Retinal pigment epithelial cell (primary cell): ENCODE results near the gene AMPD3.

Experiments used
- DNase-seq: peaks from one replicate; pipeline ENCODE4 v3.0.0-alpha.2; 2010; ENCODE audit warnings: low read depth
- H3K4me3 ChIP-seq: 2 replicates; pipeline ENCODE4 v1.5.1; 2011; ENCODE audit warnings: mild to moderate bottlenecking, low read length, control low read depth, moderate library complexity
- CTCF ChIP-seq: conservative IDR thresholded peaks from 2 replicates; pipeline ENCODE4 v1.5.1; 2011; ENCODE audit warnings: low read depth, low read length, control low read depth, inconsistent platforms

Gene AMPD3

GRCh38 chr11:10539339-10539738 lies 84.3 kb downstream of the AMPD3 start:
- no peak overlapping the region for H3K4me3 ChIP-seq
- TF ChIP-seq CTCF = no peak

GRCh38 chr11:10540546-10540914 lies 85.5 kb downstream of the AMPD3 start:
- DNase-seq = no peak
- H3K4me3 ChIP-seq = peak overlapping the region; percentile 89
- TF ChIP-seq CTCF = no peak

More at GRCh38 chr11:10539339-10539738, 84.3 kb downstream of the AMPD3 start:
- no peak for DNase-seq

- peak; percentile 56 for DNase-seq
- peak within 1 kb of the TSS; percentile 89 for H3K4me3 ChIP-seq
- TF ChIP-seq CTCF = peak; percentile 82
These were observed 86.0 kb downstream of the AMPD3 start, which contains the start of gene RNF141 for GRCh38 chr11:10540915-10541560. RNF141 (minus strand) TSS chr11:10541187; CDS start chr11:10534158, 7,029 bp downstream.

GRCh38 chr11:10541561-10541930 lies 86.5 kb downstream of the AMPD3 start:
- no peak for TF ChIP-seq CTCF
- no peak for DNase-seq
- peak overlapping the region; percentile 89 for H3K4me3 ChIP-seq

GRCh38 chr11:10542776-10543175 lies 87.7 kb downstream of the AMPD3 start:
- no peak for TF ChIP-seq CTCF
- H3K4me3 ChIP-seq = no peak overlapping the region
- no peak for DNase-seq

GRCh38 chr11:10543782-10544181 lies 88.7 kb downstream of the AMPD3 start:
- TF ChIP-seq CTCF = no peak
- H3K4me3 ChIP-seq = no peak overlapping the region
- no peak for DNase-seq
